ENCODE results near the gene TMEM190.
A peak's percentile ranks its signal among the peaks of the same experiment; 100 is the strongest.

Gene TMEM190

GRCh38 chr19:55372316-55373081, 4.1 kb upstream of the TMEM190 start:
- no peak for DNase-seq (ENCODE audit: low read depth in 2 of 2)

GRCh38 chr19:55373306-55373992, 3.2 kb upstream of the TMEM190 start:
- DNase-seq (ENCODE audit: low read depth in 2 of 2) = no peak

GRCh38 chr19:55373993-55374757, 2.5 kb upstream of the TMEM190 start:
- no peak for DNase-seq (ENCODE audit: low read depth in 2 of 2)

GRCh38 chr19:55377356-55378131, 918 bp downstream of the TMEM190 start:
- no peak for DNase-seq (ENCODE audit: low read depth in 2 of 2)

- no peak for DNase-seq (ENCODE audit: low read depth in 2 of 2)
Measured at GRCh38 chr19:55379174-55379573, 2.5 kb downstream of the TMEM190 start.

- no peak for DNase-seq (ENCODE audit: low read depth in 2 of 2)
Measured at GRCh38 chr19:55382013-55382412, 5.4 kb downstream of the TMEM190 start.

- DNase-seq (ENCODE audit: low read depth in 2 of 2) = no peak
Measured at GRCh38 chr19:55382522-55383054, 6.0 kb downstream of the TMEM190 start.

GRCh38 chr19:55383279-55384130, 6.9 kb downstream of the TMEM190 start:
- DNase-seq (ENCODE audit: low read depth in 2 of 2) = no peak

GRCh38 chr19:55384131-55384919, 7.7 kb downstream of the TMEM190 start, which contains the start of gene TMEM238:
TMEM238 (minus strand) TSS chr19:55384292; CDS start chr19:55384259, 33 bp downstream.
- no peak for DNase-seq (ENCODE audit: low read depth in 2 of 2)

- DNase-seq (ENCODE audit: low read depth in 2 of 2) = peak; percentile 83 to 89
Measured at GRCh38 chr19:55384920-55385723, 8.5 kb downstream of the TMEM190 start.

GRCh38 chr19:55385724-55386492, 9.3 kb downstream of the TMEM190 start, which contains the start of gene RPL28:
RPL28 (plus strand) TSS chr19:55385932; CDS start chr19:55386358, 426 bp downstream.
- DNase-seq (ENCODE audit: low read depth in 2 of 2) = peak; percentile 96 to 98

- no peak for DNase-seq (ENCODE audit: low read depth in 2 of 2)
Measured at GRCh38 chr19:55386493-55386971, 9.9 kb downstream of the TMEM190 start.

GRCh38 chr19:55387736-55388497, 11.3 kb downstream of the TMEM190 start:
- no peak for DNase-seq (ENCODE audit: low read depth in 2 of 2)

- no peak for DNase-seq (ENCODE audit: low read depth in 2 of 2)
Measured at GRCh38 chr19:55389386-55390317, 13.0 kb downstream of the TMEM190 start.

GRCh38 chr19:55390461-55390880, 13.8 kb downstream of the TMEM190 start:
- DNase-seq (ENCODE audit: low read depth in 2 of 2) = no peak

- no peak for DNase-seq (ENCODE audit: low read depth in 2 of 2)
Measured at GRCh38 chr19:55391191-55391670, 14.6 kb downstream of the TMEM190 start.

Measured in stimulated activated CD8-positive, alpha-beta memory T cell treated with anti-CD3 and anti-CD28 coated beads, Interleukin-15, amount 100 ng/mL, for 4 hours (primary cell).